ENCODE results near the gene NXN.
"Not testable (repeated sequence)": the region's sequence is repeated elsewhere in the genome, so short reads cannot be mapped to it uniquely, and the experiment has no call there.

Gene NXN

DNA sequence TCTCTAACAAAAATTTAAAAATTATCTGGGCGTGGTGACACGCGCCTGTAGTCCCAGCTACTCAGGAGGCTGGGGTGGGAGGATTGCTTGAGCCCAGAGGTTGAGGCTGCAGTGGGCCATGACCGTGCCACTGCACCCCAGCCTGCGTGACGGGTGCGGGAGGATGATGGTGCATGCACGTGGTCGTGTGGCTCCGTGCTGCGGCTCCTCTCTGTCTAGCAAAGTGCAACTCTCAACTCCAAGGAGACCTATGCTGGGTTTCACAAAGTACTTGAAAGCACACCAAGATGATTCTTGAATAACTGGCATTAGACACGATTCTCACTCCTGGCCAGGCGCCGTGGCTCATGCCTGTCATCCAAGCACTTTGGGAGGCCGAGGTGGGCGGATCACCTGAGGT lies 25.8 kb downstream of the NXN start:
- no peak for DNase-seq (ENCODE audit: low read depth)

DNA sequence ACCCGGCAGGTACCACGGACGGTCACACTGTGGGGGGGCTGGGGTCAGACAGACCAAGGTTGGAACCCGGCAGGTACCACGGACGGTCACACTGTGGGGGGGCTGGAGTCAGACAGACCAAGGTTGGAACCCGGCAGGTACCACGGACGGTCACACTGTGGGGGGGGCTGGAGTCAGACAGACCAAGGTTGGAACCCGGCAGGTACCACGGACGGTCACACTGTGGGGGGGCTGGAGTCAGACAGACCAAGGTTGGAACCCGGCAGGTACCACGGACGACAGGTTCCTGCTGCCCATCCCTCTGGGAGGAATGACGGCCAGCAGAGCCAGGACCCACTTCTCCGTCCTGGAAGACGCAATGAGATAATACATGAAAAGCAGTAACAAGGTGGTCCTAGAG lies 27.0 kb downstream of the NXN start:
- DNase-seq (ENCODE audit: low read depth) = not testable (repeated sequence)

DNA sequence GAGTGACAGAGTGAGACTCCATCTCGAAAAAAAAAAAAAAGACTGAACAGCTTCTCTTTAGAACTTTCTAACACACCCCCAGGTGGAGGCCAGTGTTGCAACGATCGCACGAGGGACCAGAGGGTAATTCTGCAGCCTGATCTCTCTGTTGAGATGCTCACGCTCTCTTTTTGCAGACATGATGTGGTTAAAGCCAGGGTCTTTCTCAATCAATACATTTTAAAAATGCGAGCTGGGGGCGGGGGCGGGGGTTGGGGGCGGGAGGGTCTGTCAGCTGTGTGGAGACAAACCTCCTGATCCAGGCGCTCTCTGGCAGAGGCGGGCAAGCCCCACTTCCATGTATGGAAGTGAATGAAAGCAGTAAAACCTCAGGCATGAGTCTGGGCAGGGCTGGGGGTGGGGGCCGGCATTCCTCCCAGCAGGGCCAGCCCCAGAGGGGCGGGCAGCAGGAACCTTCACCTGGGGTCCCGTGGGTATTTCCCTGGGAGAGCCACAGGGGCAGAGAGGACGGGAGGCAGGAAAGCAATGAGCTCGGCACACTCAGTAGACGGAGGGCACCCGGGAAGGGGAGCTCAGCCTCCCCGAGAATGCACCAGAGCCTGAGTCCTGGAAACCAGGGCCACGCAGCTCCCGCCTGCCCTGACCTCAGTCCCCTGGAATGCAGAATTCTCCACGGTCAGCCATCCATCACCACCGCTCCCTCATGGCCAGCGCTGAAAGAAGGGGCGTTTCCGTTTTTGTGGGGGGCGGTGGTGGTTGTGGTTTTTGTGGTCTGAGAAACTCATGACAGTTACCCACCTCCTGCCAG lies 28.0 kb downstream of the NXN start:
- DNase-seq (ENCODE audit: low read depth) = no peak

DNA sequence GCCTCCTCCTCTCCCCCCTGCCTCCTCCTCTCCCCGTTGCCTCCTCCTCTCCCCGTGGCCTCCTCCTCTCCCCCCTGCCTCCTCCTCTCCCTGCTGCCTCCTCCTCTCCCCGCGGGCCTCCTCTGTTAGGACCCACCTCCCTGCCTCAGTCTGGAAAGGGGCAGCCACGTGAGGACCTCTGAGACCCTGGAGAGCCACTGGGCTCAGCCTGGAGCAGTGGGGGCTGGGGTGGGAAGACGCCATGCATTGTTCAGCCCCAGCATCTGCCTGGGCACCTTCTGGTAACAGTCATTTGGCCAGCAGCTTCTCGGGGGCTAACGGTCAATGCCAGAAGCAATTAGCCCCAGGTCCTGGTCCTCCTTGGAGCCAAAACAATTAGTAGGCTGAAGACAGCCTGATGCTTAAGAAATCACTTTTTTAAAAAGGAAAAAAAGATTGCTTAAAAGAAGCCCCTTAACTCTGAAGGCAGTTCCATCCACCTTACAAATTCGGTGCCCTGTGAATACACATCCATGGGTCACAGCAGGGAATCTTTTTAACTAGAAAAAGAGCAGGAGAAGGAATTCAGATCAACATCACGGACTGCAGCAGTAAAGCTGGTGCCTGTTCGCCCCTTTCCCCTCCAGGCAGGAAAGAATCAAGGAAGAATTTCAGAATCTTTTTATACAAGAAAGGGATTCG lies 29.8 kb downstream of the NXN start:
- DNase-seq (ENCODE audit: low read depth) = no peak

DNA sequence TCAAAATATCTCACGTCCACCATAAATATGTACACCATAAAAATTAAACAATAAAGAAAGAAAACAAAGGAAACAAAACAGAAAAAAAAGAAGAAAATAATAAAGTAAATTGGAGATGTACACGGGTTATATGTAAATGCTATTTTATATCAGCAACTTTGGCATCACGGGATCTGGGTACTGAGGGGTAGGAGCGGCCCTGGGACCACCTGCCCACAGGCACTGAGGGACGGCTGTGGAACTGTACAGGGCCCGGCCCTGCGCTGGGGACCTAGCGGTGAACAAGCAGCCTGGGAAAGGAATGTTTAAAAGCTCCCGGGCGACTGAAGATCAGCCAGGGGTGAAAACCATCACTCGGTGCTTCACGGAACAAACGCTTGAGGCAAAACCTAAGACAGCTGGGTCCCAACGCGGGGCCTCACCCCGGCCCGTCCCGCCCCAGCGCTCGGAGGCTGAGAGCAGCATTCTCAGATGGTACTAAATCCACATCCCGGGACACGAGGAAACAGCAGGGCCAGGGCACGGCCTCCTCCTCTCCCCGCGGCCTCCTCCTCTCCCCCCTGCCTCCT lies 31.2 kb downstream of the NXN start:
- DNase-seq (ENCODE audit: low read depth) = no peak

DNA sequence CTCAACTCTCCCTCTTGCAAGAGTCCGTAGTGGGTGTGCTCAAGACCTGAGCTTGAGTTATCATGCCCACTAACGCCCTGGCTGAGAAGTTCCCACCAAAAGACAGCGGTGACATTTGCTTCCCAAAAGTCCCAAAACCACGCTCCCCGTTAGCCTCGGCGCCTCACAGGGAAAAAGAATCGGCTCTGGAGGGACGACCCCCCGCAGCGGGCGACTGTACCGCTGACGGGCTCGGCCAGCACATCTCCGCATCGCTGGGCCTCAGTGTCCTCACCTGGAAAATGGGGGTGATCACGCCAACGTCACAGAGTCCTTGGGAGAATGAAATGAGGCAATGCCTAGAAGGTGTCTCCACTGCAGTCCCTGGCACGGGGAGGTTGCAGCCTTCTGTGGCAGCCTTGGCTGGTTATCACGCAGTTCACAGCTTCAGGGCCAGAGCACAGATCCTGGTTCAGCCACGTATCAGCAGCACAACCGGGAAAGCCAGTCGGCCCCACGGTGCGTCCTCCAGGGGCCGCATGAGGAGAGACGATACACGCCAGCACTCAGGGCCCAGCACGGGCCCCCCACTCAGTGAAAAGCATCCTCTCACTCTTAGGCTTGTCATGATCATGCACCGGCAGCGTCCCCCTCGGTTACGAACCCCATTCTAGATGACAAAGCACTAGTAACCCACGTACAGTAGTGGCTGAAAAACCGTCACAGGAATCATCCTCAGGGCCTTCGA lies 32.9 kb downstream of the NXN start:
- DNase-seq (ENCODE audit: low read depth) = no peak

DNA sequence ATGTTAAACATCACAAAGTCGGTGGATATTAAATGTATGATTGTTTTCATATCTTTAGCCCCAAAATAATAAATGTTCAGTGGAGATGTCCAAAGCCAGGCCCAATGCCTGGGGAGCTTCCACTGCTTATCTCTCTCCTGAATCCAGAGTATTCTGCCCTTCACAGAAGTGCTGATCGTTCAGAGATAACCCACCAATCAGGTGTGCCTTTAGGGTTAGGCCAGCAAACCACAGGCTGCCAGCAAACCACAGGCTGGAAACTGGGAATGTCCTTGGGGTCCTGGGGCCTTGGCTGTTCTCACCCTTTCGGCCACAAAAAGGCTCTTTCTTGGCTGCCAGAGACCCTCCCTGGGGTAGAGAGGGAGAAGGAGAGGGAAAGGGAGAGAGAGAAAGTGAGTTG lies 33.9 kb downstream of the NXN start:
- no peak for DNase-seq (ENCODE audit: low read depth)

GRCh38 chr17:944266-944826 lies 35.2 kb downstream of the NXN start:
- no peak for DNase-seq (ENCODE audit: low read depth)

DNA sequence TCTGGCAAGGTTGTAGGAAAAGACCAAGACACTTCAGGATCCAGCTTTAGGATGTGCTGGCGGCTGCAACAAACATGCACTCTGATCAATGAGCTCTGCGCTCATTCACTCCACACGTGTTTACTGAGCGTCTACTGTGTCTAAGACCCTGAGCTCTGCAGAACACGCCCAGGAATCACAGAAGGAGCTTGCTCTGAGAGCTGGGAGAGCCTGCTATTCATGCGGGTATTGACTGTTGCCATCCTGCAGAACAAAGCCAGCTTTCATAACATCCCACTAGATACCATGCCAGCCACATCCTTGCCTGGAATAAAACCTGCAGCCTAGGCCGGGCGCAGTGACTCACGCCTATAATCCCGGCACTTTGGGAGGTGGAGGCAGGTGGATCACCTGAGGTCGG lies 44.1 kb downstream of the NXN start:
- no peak for DNase-seq (ENCODE audit: low read depth)

GRCh38 chr17:933312-934073 lies 46.1 kb downstream of the NXN start:
- no peak for DNase-seq (ENCODE audit: low read depth)

DNA sequence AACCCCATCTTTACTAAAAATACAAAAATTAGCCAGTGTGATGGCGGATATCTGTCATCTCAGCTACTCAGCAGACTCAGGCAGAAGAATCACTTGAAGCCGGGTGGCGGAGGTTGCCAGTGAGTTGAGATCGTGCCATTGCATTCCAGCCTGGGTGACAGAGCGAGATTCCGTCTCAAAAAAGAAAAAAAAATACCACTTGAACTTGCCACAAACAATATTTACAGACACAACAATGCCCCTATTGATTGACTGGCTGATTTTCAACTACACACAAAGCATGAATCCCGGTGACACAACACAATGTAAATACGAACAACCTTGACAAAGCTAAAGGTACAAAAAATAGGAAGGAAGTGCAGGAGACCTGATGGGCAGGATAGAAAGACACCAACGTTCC lies 49.3 kb downstream of the NXN start:
- no peak for DNase-seq (ENCODE audit: low read depth)

GRCh38 chr17:929586-929985 lies 50.0 kb downstream of the NXN start:
- no peak for DNase-seq (ENCODE audit: low read depth)

- no peak for DNase-seq (ENCODE audit: low read depth)
Measured at GRCh38 chr17:927611-928461, 51.7 kb downstream of the NXN start.

GRCh38 chr17:925817-926216 lies 53.8 kb downstream of the NXN start:
- DNase-seq (ENCODE audit: low read depth) = no peak

DNA sequence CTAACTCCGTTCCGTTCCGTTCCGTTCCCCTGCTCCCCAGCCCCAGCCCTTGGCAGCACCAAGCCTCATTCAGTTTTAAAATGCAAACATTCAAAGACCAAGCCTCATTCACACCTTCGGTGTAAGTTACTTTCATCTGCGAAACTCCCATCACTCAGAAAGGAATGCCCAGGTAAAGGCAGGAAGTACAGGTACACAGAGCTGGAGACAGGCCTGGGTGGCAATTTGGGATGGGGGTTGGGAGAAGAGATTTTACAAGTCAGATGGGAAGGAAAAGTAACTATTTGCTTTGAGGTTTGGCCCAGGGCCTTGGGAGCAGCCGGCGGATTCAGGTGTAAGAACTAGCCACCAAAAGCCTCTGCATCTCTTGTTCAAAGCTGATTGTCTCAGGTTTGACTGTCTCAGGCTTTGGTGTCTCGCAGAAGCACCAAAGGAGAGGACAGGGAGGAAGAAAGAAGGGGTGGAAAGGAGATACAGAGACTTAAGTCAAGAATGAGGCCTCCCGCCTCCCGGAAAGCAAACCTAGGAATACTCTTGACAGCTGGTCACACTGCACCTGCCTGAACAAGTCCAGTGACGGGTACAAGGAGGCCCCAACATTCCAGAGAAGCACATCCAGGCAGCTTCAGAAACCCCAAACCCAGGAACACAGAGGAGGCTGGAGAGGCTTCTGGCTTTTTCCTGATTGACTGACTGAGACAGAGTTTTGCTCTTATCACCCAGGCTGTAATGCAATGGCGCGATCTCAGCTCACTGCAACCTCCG lies 54.7 kb downstream of the NXN start:
- DNase-seq (ENCODE audit: low read depth) = no peak

DNA sequence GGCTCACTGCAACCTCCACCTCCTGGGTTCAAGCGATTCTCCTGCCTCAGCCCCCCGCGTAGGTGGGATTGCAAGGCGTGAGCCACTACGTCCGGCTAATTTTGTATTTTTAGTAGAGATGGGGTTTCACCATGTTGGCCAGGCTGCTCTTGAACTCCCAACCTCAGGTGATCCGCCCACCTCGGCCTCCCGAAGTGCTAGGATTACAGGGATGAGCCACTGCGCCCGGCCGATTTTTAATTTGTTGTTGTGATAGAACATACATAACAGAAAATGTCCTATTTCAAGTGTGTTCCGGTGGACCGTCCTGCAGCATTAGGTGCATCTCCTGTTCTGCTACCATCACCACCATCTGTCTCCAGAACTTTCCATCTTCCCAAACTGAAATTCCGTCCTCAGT lies 55.3 kb downstream of the NXN start:
- not testable (repeated sequence) for DNase-seq (ENCODE audit: low read depth)

GRCh38 chr17:923633-924032 lies 55.9 kb downstream of the NXN start:
- no peak for DNase-seq (ENCODE audit: low read depth)

DNA sequence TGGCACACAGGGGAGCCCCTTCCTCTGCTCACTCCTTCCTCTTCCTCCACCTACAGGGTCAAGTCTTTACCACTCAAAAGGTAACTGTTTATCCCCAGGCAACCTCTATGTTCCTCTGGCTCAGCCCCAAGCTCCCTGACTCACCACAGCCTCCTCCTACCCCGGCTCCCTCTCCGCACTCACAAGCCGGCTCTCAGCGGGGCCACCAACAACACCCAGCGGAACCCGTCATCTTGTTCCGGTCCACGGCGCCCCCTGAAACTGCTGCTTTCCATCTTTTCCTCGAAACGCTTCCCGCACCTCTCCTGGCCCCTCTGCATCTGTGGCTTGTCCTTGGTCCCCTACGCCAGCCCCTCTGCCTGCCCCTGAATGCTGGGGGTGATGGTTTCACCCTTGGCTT lies 58.4 kb downstream of the NXN start:
- DNase-seq (ENCODE audit: low read depth) = no peak

- no peak for DNase-seq (ENCODE audit: low read depth)
Measured at GRCh38 chr17:920190-920589, 59.4 kb downstream of the NXN start.
